GM12865 (cell line): ENCODE data around the gene LGALS8.
"Not testable (repeated sequence)": the region's sequence is repeated elsewhere in the genome, so short reads cannot be mapped to it uniquely, and the experiment has no call there.

Experiments
- DNase-seq: peaks from one replicate; pipeline ENCODE4 v3.0.0; 2010; ENCODE audit warnings: low read depth
- H3K4me3 ChIP-seq: 2 replicates; pipeline ENCODE4 v1.5.1; 2011; ENCODE audit warnings: mild to moderate bottlenecking, low read depth, low read length, control low read depth
- CTCF ChIP-seq: IDR thresholded peaks from 2 replicates; pipeline ENCODE4 v1.5.1; 2011; ENCODE audit warnings: low read length, control low read depth, low read depth, inconsistent platforms; ENCODE audit not compliant: insufficient read depth; ENCODE audit errors: missing control alignments

Gene LGALS8

GRCh38 chr1:236523704-236524141 lies at the start of gene LGALS8:
Gene LGALS8, plus strand, starts transcription at chr1:236523982. Its CDS starts 2,089 bp downstream, at chr1:236526071.
- no peak for TF ChIP-seq CTCF
- DNase-seq, result peak; percentile 87
- peak within 1 kb of the TSS; percentile 95 for H3K4me3 ChIP-seq

- no peak for DNase-seq
- no peak for TF ChIP-seq CTCF
- no peak overlapping the region for H3K4me3 ChIP-seq
These were observed 47.8 kb upstream of the LGALS8 start for GRCh38 chr1:236476019-236476418.

GRCh38 chr1:236480758-236481436 lies 42.9 kb upstream of the LGALS8 start:
- no peak for TF ChIP-seq CTCF
- no peak overlapping the region for H3K4me3 ChIP-seq
- no peak for DNase-seq

- DNase-seq, result no peak
- no peak overlapping the region for H3K4me3 ChIP-seq
- TF ChIP-seq CTCF, result no peak
These were observed 39.3 kb upstream of the LGALS8 start for GRCh38 chr1:236484310-236484971.

- TF ChIP-seq CTCF, result no peak
- H3K4me3 ChIP-seq, result no peak overlapping the region
- DNase-seq, result no peak
These were observed 37.3 kb upstream of the LGALS8 start for GRCh38 chr1:236486356-236487002.

GRCh38 chr1:236489161-236489560 lies 34.6 kb upstream of the LGALS8 start:
- DNase-seq, H3K4me3 ChIP-seq: not testable (repeated sequence)

GRCh38 chr1:236489710-236490377 lies 33.9 kb upstream of the LGALS8 start:
- TF ChIP-seq CTCF, result peak; percentile 41
- DNase-seq, result peak; percentile 56
- no peak overlapping the region for H3K4me3 ChIP-seq
